ENCODE measurements around the gene SLCO3A1.

SLCO3A1 gene

DNA sequence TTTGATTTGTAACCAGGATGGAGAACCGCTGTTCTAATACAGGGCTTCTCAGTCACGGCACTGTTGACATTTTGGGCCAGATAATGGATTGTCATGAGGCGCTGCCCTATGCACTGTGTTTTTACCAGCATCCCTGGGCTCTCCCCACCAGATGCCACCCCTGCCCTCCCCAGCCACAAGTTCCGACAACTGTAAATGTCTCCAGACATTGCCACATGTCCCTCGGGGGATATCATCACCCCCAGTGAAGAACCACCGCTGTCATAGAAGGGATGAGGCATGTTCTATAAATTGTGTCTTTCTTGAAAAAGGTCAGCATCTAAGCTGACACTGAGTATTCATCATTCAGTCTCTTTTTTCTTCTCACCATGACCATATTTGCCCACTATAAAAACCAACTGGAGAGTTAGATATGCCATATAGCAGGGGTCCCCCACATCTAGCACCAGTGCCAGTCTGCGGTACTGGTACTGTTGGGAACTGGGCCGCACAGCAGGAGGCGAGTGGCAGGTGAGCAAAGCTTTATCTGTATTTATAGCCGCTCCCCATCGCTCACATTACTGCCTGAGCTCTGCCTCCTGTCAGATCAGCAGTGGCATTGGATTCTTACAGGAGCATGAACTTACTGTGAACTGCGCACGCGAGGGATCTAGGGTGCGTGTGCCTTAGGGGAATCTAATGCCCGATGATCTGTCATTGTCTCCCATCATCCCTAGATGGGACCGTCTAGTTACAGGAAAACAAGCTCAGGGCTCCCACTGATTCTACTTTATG is 279.7 kb downstream of the SLCO3A1 start:
- H3K36me3 ChIP-seq = peaks cover 67% of the 10 kb centered on the region
- TF ChIP-seq, protein P1, sequence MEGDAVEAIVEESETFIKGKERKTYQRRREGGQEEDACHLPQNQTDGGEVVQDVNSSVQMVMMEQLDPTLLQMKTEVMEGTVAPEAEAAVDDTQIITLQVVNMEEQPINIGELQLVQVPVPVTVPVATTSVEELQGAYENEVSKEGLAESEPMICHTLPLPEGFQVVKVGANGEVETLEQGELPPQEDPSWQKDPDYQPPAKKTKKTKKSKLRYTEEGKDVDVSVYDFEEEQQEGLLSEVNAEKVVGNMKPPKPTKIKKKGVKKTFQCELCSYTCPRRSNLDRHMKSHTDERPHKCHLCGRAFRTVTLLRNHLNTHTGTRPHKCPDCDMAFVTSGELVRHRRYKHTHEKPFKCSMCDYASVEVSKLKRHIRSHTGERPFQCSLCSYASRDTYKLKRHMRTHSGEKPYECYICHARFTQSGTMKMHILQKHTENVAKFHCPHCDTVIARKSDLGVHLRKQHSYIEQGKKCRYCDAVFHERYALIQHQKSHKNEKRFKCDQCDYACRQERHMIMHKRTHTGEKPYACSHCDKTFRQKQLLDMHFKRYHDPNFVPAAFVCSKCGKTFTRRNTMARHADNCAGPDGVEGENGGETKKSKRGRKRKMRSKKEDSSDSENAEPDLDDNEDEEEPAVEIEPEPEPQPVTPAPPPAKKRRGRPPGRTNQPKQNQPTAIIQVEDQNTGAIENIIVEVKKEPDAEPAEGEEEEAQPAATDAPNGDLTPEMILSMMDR (IDR thresholded peaks at IDR 0.05) = no peak
- no peak overlapping the region for H3K27ac ChIP-seq

GRCh38 chr15:92140796-92141195 is 287.3 kb downstream of the SLCO3A1 start:
- peaks cover 0 to 7% of the 10 kb centered on the region in 2 experiments for H3K4me1 ChIP-seq (ENCODE audit: control insufficient read depth in 1 of 2, insufficient read depth in 1 of 2, low read depth in 1 of 2, low read length in 1 of 2)
- H3K4me3 ChIP-seq (ENCODE audit: low read depth in 1 of 2, low read length in 1 of 2) = no peak overlapping the region
- peaks cover 16% of the 10 kb centered on the region for H3K36me3 ChIP-seq
- TF ChIP-seq, protein P1 (IDR thresholded peaks at IDR 0.05) = no peak
- H3K9me3 ChIP-seq = no peaks in the 10 kb centered on the region
- no peak overlapping the region for H3K27ac ChIP-seq
- H3K27me3 ChIP-seq = no peaks in the 10 kb centered on the region

More for the DNA sequence above, 279.7 kb downstream of the SLCO3A1 start:
- Histone ChIP-seq H3K9me3 (no peaks in the 10 kb centered on the region), H3K27me3 (no peaks in the 10 kb centered on the region), H3K4me3 (ENCODE audit: low read depth in 1 of 2, low read length in 1 of 2) (no peak overlapping the region), H3K4me1 (ENCODE audit: control insufficient read depth in 1 of 2, insufficient read depth in 1 of 2, low read depth in 1 of 2, low read length in 1 of 2) (no peaks in the 10 kb centered on the region)

- Histone ChIP-seq H3K27me3 (no peaks in the 10 kb centered on the region), H3K36me3 (peaks cover 16% of the 10 kb centered on the region), H3K4me1 (ENCODE audit: control insufficient read depth in 1 of 2, insufficient read depth in 1 of 2, low read depth in 1 of 2, low read length in 1 of 2) (peaks cover 0 to 7% of the 10 kb centered on the region in 2 experiments)
These were observed 288.1 kb downstream of the SLCO3A1 start for GRCh38 chr15:92141607-92142006.

GRCh38 chr15:92142242-92143232 is 289.0 kb downstream of the SLCO3A1 start:
- Histone ChIP-seq H3K27ac (no peak overlapping the region), H3K4me1 (ENCODE audit: control insufficient read depth in 1 of 2, insufficient read depth in 1 of 2, low read depth in 1 of 2, low read length in 1 of 2) (peaks cover 0 to 7% of the 10 kb centered on the region in 2 experiments), H3K9me3 (no peaks in the 10 kb centered on the region), H3K27me3 (no peaks in the 10 kb centered on the region), H3K36me3 (peaks cover 25% of the 10 kb centered on the region), H3K4me3 (ENCODE audit: low read depth in 1 of 2, low read length in 1 of 2) (no peak overlapping the region)
- TF ChIP-seq, protein P1 (IDR thresholded peaks at IDR 0.05) = no peak

More at GRCh38 chr15:92141607-92142006, 288.1 kb downstream of the SLCO3A1 start:
- Histone ChIP-seq H3K27ac (no peak overlapping the region), H3K4me3 (ENCODE audit: low read depth in 1 of 2, low read length in 1 of 2) (no peak overlapping the region), H3K9me3 (no peaks in the 10 kb centered on the region)
- TF ChIP-seq, protein P1 (IDR thresholded peaks at IDR 0.05) = no peak

- H3K27me3 ChIP-seq = no peaks in the 10 kb centered on the region
- TF ChIP-seq, protein P1 (IDR thresholded peaks at IDR 0.05) = no peak
- peaks cover 38% of the 10 kb centered on the region for H3K36me3 ChIP-seq
- no peaks in the 10 kb centered on the region for H3K9me3 ChIP-seq
- H3K27ac ChIP-seq = no peak overlapping the region
- H3K4me1 ChIP-seq (ENCODE audit: control insufficient read depth in 1 of 2, insufficient read depth in 1 of 2, low read depth in 1 of 2, low read length in 1 of 2) = peaks cover 0 to 7% of the 10 kb centered on the region in 2 experiments
- H3K4me3 ChIP-seq (ENCODE audit: low read depth in 1 of 2, low read length in 1 of 2) = no peak overlapping the region
These were observed 290.3 kb downstream of the SLCO3A1 start for GRCh38 chr15:92143765-92144164.
